ENCODE measurements around the gene DROSHA. TPM values are rescaled to one million over a fixed set of nuclear protein-coding genes. Genes with fewer than 3 reads are reported as not detected.
"Not testable (repeated sequence)": the region's sequence is repeated elsewhere in the genome, so short reads cannot be mapped to it uniquely, and the experiment has no call there.

DROSHA gene
- total RNA-seq, 2 experiments from 2014 or later: 66.7 to 87.4 TPM

DNA sequence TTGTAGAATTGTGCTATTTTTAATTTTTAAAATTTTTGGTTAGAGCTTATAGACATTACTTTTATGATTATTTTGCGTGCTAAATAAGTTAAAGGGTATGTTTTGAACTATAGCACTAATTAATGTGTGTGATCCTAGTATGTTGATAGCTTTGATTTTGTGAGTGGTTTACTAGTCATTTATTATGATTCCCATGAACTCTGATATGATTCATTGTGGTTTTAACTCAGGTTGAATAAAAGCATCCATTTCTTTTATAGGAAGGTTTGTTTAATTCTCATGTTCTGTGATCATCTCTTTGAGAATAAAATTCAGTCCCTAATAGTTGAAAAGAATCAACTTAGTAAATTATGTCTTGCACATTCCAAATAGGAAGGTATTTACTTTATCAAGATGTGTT, 22.7 kb upstream of the DROSHA start:
- H3K27ac Mint-ChIP-seq: no peak overlapping the region
- H3K27me3 Mint-ChIP-seq: no peaks in the 10 kb centered on the region
- no peak overlapping the region for H3K4me3 Mint-ChIP-seq
- ATAC-seq (ENCODE audit: low read depth) (no peak), DNase-seq (no peak)
- no peaks in the 10 kb centered on the region for H3K4me1 Mint-ChIP-seq
- H3K9me3 Mint-ChIP-seq: no peaks in the 10 kb centered on the region
- POLR2A ChIA-PET: no interaction called here
- H3K36me3 Mint-ChIP-seq: peaks cover 44% of the 10 kb centered on the region

DNA sequence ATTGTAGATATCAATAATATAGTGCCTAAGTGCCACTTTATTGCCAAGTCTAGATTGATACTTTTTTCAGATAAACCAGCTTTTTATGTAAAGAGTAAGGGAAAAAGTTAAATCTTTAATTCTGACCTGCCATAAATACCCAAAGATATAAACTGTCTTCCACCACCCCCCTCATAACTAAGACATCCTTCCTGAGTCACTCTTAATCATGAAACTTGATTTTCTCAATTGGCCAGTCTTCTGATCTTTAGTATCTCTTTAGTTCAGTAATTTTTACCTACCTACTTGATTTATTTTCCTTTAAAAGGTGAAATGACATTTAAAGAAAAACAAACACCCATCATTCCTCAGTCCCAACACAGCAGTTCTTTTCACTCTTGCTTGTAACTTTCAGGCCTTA, 22.0 kb upstream of the DROSHA start:
- no peak overlapping the region for H3K27ac Mint-ChIP-seq
- DNase-seq (no peak), ATAC-seq (ENCODE audit: low read depth) (no peak)
- H3K27me3 Mint-ChIP-seq: no peaks in the 10 kb centered on the region
- POLR2A ChIA-PET: no interaction called here
- H3K36me3 Mint-ChIP-seq: peaks cover 44% of the 10 kb centered on the region
- no peak overlapping the region for H3K4me3 Mint-ChIP-seq
- H3K9me3 Mint-ChIP-seq: no peaks in the 10 kb centered on the region
- no peaks in the 10 kb centered on the region for H3K4me1 Mint-ChIP-seq

DNA sequence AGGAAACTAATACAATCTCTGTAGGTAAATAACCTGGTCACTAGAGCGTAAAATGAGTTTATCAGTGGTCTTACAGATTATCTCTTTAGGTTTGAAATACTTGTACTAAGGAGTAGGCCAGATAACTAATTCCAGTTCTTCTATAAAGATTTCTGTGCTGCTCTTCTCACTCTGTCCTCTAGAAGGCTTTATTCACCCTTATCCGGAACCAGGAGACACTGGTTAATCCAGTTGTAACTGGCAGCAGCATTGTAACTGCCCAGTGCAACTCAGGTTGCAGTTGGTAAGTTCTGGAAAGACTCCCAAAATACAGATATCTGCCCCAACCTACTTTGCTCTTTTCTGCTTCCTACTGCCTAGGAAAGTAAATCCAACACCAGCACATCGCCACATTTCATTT, 20.0 kb upstream of the DROSHA start:
- H3K36me3 Mint-ChIP-seq: peaks cover 58% of the 10 kb centered on the region
- DNase-seq (no peak), ATAC-seq (ENCODE audit: low read depth) (no peak)
- no peak overlapping the region for H3K4me3 Mint-ChIP-seq
- H3K9me3 Mint-ChIP-seq: no peaks in the 10 kb centered on the region
- no peaks in the 10 kb centered on the region for H3K27me3 Mint-ChIP-seq
- no peak overlapping the region for H3K27ac Mint-ChIP-seq
- POLR2A ChIA-PET: no interaction called here
- H3K4me1 Mint-ChIP-seq: no peaks in the 10 kb centered on the region

DNA sequence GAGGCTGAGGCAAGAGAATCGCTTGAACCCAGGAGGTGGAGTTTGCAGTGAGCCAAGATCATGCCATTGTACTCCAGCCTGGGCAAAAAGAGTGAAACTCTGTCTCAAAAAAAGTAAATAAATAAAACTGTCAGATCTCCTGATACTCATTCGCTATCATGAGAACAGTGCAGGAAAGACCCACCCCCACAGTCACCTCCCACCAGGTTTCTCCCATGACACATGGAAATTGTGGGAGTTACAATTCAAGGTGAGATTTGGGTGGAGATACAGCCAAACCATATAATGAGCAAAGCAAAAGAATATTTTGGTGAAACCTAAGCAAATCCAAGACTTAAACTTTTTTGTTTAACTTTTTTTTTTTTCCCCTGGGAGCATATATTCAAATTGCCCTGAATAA, 17.2 kb upstream of the DROSHA start:
- H3K36me3 Mint-ChIP-seq: peaks cover 55% of the 10 kb centered on the region
- H3K27ac Mint-ChIP-seq; POLR2A ChIA-PET; ATAC-seq (ENCODE audit: low read depth); H3K4me1 Mint-ChIP-seq; H3K9me3 Mint-ChIP-seq; H3K27me3 Mint-ChIP-seq; DNase-seq; H3K4me3 Mint-ChIP-seq: not testable (repeated sequence)

- Mint-ChIP-seq H3K4me1 (peaks cover 11% of the 10 kb centered on the region), H3K9me3 (no peaks in the 10 kb centered on the region), H3K36me3 (peaks cover 21% of the 10 kb centered on the region), H3K4me3 (no peak overlapping the region), H3K27me3 (no peaks in the 10 kb centered on the region), H3K27ac (no peak overlapping the region)
- POLR2A ChIA-PET: no interaction called here
- DNase-seq: no peak
- ATAC-seq (ENCODE audit: low read depth): no peak
These were observed 6.0 kb upstream of the DROSHA start for GRCh38 chr5:31537851-31538250.

DNA sequence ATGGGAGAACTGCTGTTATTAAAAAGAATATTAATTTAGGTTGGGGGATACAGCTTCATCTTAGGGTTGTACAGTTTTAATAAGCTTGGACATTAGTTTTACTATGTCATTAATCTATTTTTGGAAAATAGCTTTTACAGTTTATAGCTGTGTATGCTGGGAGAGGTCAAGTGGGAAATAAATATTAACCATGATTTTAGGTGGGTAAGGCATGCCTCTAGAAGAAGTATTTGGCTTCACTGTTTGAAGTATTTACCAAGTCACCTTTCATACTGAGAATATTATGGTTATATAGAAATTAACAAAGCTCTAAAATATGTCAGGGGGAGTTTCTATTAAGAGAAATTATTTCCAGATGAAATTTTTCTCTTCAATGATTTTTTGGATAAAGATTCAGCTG, 5.5 kb upstream of the DROSHA start:
- Mint-ChIP-seq H3K36me3 (peaks cover 16% of the 10 kb centered on the region), H3K27ac (no peak overlapping the region), H3K4me1 (peaks cover 11% of the 10 kb centered on the region), H3K9me3 (no peaks in the 10 kb centered on the region), H3K4me3 (no peak overlapping the region), H3K27me3 (no peaks in the 10 kb centered on the region)
- ATAC-seq (ENCODE audit: low read depth) (no peak), DNase-seq (no peak)
- POLR2A ChIA-PET: no interaction called here

GRCh38 chr5:31536873-31537272, 5.0 kb upstream of the DROSHA start:
- peaks cover 14% of the 10 kb centered on the region for H3K36me3 Mint-ChIP-seq

DNA sequence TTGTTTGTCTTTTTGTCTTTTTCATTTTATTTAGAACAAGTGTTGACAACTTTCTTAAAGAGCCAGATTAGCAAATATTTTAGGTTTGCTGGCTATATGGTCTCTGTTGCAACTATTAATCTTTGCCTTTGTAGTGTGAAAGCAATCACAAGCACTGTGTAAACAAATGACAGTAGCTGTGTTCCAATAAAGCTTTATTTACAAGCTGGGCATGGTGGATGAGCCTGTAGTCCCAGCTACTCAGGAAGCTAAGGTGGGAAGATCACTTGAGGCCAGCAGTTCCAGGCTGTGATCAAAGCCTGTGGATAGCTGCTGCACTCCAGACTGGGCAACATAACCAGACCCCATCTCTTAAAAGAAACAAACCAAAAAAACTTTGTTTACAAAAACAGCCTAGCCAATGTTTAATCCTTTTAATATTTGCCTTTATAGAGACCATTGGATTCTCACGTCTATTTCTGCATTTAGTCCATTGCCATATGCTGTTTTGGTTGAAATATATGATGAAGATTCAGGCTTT, 2.7 kb upstream of the DROSHA start:
- Mint-ChIP-seq H3K4me1 (peaks cover 27% of the 10 kb centered on the region), H3K27me3 (no peaks in the 10 kb centered on the region), H3K9me3 (no peaks in the 10 kb centered on the region), H3K27ac (no peak overlapping the region), H3K36me3 (peaks cover 12% of the 10 kb centered on the region), H3K4me3 (peak overlapping the region; percentile 9)
- no peak for DNase-seq
- ATAC-seq (ENCODE audit: low read depth): no peak
- POLR2A ChIA-PET: no interaction called here

More at GRCh38 chr5:31536873-31537272, 5.0 kb upstream of the DROSHA start:
- peaks cover 11% of the 10 kb centered on the region for H3K4me1 Mint-ChIP-seq
- H3K27ac Mint-ChIP-seq: no peak overlapping the region
- no peaks in the 10 kb centered on the region for H3K27me3 Mint-ChIP-seq
- no peaks in the 10 kb centered on the region for H3K9me3 Mint-ChIP-seq
- ATAC-seq (ENCODE audit: low read depth) (no peak), DNase-seq (no peak)
- POLR2A ChIA-PET: no interaction called here
- H3K4me3 Mint-ChIP-seq: no peak overlapping the region

GRCh38 chr5:31531543-31531887, 378 bp downstream of the DROSHA start:
- H3K36me3 Mint-ChIP-seq: peaks cover 27% of the 10 kb centered on the region
- DNase-seq (no peak), ATAC-seq (ENCODE audit: low read depth) (peak; percentile 41)
- no peaks in the 10 kb centered on the region for H3K27me3 Mint-ChIP-seq
- peaks cover 27% of the 10 kb centered on the region for H3K4me1 Mint-ChIP-seq
- peak overlapping the region; percentile 93 for H3K4me3 Mint-ChIP-seq
- H3K9me3 Mint-ChIP-seq: no peaks in the 10 kb centered on the region
- H3K27ac Mint-ChIP-seq: peak overlapping the region; percentile 81
- POLR2A ChIA-PET: interaction anchor here (0.9 to 1.2 kb wide), 2 partner anchors 9 to 15 kb away, joined by 3 to 4 read pairs; no protein-coding TSS in a partner anchor

DNA sequence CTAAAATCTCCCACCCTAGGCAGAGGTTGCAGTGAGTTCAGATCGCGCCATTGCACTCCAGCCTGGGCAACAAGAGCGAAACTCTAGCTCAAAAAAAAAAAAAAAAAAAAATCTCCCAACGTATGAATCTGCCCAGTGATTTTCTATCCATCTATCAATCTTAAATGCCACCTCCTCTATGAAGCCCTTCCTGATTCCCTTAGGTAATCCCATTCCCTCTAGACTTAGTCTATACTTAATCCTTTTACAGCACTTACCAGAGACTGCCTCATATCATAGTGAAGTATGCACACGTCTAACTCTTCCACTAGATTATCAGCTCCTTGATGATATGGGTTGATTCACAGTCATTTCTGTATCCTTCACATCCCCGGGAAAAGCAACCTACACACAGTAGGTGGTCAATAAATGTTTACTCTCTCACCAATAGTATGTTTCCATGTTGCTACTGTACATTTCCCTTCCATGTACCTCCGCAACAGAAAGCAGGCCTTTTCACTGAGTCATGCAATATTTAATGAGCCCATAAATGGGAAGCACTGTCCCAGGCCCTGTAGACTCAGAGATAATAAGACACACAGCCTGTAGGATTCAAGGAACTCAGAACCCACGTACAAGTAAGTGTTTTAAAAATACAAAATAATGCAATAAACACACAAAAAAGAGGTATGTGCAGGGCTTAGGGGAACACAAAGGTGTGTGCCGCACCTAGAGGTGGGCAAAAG, 1.2 kb downstream of the DROSHA start:
- Mint-ChIP-seq H3K27me3 (no peaks in the 10 kb centered on the region), H3K36me3 (peaks cover 28% of the 10 kb centered on the region), H3K4me1 (peaks cover 27% of the 10 kb centered on the region), H3K4me3 (peak overlapping the region; percentile 93), H3K9me3 (no peaks in the 10 kb centered on the region), H3K27ac (peak overlapping the region; percentile 39)
- POLR2A ChIA-PET: interaction anchor here (1.2 kb wide), 1 partner anchor 16 kb away, joined by 3 read pairs; no protein-coding TSS in a partner anchor
- DNase-seq: no peak
- ATAC-seq (ENCODE audit: low read depth): no peak

GRCh38 chr5:31523041-31523440, 8.9 kb downstream of the DROSHA start:
- H3K36me3 Mint-ChIP-seq: peaks cover 43% of the 10 kb centered on the region
- no peaks in the 10 kb centered on the region for H3K9me3 Mint-ChIP-seq
- H3K4me3 Mint-ChIP-seq: no peak overlapping the region
- peaks cover 5% of the 10 kb centered on the region for H3K4me1 Mint-ChIP-seq
- H3K27ac Mint-ChIP-seq: no peak overlapping the region
- H3K27me3 Mint-ChIP-seq: no peaks in the 10 kb centered on the region
- DNase-seq (no peak), ATAC-seq (ENCODE audit: low read depth) (no peak)
- POLR2A ChIA-PET: interaction anchor here (1.2 kb wide), 1 partner anchor 9 kb away, joined by 4 read pairs; the partner anchor contains the start of genes C5orf22 and DROSHA

- POLR2A ChIA-PET: interaction anchor here (0.6 kb wide), 1 partner anchor 75 kb away, joined by 5 read pairs; no protein-coding TSS in a partner anchor
- ATAC-seq (ENCODE audit: low read depth): peak; percentile 42
- Mint-ChIP-seq H3K27me3 (no peaks in the 10 kb centered on the region), H3K27ac (peak overlapping the region; percentile 50), H3K36me3 (peaks cover 24% of the 10 kb centered on the region), H3K4me3 (peak overlapping the region; percentile 49), H3K4me1 (peaks cover 7% of the 10 kb centered on the region), H3K9me3 (no peaks in the 10 kb centered on the region)
- DNase-seq: no peak
These were observed 15.1 kb downstream of the DROSHA start for GRCh38 chr5:31516802-31517201.

GRCh38 chr5:31511305-31511704, 20.6 kb downstream of the DROSHA start:
- no peak overlapping the region for H3K27ac Mint-ChIP-seq
- DNase-seq (no peak), ATAC-seq (ENCODE audit: low read depth) (no peak)
- H3K4me3 Mint-ChIP-seq: no peak overlapping the region
- POLR2A ChIA-PET: no interaction called here
- peaks cover 30% of the 10 kb centered on the region for H3K36me3 Mint-ChIP-seq
- H3K27me3 Mint-ChIP-seq: no peaks in the 10 kb centered on the region
- H3K9me3 Mint-ChIP-seq: no peaks in the 10 kb centered on the region
- H3K4me1 Mint-ChIP-seq: peaks cover 2% of the 10 kb centered on the region

DNA sequence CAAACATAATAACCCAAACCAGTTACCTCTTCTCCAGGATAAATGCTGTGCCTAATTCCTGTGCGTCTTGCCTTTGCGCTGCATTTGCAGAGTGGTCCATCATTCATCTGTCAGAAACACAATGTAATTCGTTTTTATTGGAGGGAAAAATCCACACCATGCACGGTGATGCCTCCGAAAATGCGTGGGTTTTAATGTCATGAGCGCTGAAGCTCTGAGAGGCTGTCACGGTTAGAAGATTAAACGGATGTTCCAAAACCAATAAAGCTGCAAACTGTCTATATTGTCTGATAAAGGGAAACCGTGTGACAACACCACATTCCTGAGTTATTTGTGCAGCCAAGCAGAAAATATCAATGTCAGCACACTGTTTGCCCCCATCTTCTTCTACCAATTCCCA, 27.4 kb downstream of the DROSHA start:
- ATAC-seq (ENCODE audit: low read depth) (no peak), DNase-seq (no peak)
- Mint-ChIP-seq H3K27ac (no peak overlapping the region), H3K36me3 (peaks cover 35% of the 10 kb centered on the region), H3K9me3 (no peaks in the 10 kb centered on the region), H3K27me3 (no peaks in the 10 kb centered on the region), H3K4me3 (no peak overlapping the region), H3K4me1 (no peaks in the 10 kb centered on the region)
- POLR2A ChIA-PET: no interaction called here
